Brain pericyte (primary cell): ENCODE data around the gene ERCC6L.

Source experiments
- DNase-seq: peaks from one replicate; pipeline ENCODE4 v3.0.0-alpha.2; 2012; ENCODE audit warnings: low read depth, low spot score

ERCC6L gene, protein sequence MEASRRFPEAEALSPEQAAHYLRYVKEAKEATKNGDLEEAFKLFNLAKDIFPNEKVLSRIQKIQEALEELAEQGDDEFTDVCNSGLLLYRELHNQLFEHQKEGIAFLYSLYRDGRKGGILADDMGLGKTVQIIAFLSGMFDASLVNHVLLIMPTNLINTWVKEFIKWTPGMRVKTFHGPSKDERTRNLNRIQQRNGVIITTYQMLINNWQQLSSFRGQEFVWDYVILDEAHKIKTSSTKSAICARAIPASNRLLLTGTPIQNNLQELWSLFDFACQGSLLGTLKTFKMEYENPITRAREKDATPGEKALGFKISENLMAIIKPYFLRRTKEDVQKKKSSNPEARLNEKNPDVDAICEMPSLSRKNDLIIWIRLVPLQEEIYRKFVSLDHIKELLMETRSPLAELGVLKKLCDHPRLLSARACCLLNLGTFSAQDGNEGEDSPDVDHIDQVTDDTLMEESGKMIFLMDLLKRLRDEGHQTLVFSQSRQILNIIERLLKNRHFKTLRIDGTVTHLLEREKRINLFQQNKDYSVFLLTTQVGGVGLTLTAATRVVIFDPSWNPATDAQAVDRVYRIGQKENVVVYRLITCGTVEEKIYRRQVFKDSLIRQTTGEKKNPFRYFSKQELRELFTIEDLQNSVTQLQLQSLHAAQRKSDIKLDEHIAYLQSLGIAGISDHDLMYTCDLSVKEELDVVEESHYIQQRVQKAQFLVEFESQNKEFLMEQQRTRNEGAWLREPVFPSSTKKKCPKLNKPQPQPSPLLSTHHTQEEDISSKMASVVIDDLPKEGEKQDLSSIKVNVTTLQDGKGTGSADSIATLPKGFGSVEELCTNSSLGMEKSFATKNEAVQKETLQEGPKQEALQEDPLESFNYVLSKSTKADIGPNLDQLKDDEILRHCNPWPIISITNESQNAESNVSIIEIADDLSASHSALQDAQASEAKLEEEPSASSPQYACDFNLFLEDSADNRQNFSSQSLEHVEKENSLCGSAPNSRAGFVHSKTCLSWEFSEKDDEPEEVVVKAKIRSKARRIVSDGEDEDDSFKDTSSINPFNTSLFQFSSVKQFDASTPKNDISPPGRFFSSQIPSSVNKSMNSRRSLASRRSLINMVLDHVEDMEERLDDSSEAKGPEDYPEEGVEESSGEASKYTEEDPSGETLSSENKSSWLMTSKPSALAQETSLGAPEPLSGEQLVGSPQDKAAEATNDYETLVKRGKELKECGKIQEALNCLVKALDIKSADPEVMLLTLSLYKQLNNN

DNA sequence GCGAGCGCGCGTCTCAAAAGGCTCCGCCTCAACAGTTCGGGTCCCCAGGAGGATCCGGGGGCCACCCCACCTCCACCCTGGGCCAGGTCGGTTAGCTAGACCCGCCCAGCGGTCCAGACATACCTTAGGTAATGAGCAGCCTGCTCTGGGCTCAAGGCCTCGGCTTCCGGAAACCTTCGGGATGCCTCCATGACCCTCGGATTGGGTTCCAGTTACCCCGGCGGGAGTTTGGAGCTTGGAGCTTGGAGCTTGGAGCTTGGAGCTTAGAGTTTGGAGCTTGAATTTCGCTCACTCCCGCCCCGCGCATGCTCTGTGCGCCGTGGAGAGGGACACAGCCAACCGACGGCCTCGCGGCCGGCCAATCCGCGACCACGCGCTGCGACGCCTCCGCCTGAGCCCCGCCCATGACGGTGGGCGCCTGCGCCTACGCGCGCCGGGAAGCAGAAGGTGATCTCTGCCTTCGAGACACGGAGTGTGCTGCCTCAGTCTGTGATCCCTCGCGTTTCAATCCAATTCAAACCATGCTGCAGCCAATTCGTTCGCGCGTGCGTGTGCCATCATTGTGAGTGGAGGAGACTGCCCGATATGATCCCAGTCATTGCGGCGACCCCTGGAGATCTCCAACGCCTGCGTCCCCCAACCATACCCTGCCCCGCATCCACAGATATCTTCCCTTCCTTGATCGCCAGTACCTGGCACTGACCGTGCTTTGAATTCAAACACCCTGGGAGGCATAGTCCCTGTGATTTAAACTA is at the start of gene ERCC6L:
TSS of gene ERCC6L (minus strand) at position 307 of the 755 bp plus-strand sequence. CDS start at position 191, 116 bp downstream.
- peak; percentile 72 for DNase-seq

DNA sequence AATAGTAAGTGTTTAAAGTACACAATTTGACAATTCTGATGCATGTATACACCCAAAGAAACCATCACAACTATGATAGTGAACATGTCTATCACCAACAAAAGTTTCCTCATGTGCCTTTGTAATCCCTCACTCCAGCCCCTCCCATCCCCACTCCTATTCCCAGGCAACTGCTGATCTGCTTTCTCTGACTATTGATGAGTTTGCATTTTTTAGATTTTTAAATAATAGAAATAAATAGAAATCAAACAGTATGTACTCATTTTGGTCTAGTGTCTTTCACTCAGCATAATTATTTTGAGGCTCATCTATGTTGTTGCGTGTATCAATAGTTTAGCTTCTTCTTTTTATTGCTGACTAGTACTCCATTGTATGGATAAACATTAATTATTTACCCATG is 43.5 kb upstream of the ERCC6L start:
- no peak for DNase-seq

DNA sequence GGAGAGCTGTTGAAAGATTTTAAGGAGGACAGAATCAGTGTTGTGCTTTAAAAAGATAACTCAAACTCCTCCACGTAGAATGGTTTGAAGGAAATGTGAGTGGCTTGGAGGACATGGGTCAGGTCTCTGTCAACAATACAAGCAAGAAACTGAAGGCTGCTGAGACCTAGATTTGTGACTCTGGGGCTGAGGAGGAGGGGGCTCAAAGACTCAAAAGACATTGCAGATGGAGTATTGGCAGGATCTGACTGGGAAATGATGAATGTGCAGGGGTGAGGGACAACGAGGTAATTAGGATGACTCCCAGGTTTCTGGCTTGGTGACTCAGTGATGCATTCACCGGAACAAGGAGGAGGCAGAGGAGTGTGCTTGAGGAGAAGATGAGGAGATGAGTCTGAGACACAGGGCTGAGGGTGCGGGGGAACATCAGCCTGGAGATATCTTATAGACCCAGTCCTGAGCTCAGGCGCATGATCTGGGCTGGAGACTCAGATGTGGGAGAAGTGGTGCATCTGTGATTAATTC is 41.6 kb upstream of the ERCC6L start:
- no peak for DNase-seq

DNA sequence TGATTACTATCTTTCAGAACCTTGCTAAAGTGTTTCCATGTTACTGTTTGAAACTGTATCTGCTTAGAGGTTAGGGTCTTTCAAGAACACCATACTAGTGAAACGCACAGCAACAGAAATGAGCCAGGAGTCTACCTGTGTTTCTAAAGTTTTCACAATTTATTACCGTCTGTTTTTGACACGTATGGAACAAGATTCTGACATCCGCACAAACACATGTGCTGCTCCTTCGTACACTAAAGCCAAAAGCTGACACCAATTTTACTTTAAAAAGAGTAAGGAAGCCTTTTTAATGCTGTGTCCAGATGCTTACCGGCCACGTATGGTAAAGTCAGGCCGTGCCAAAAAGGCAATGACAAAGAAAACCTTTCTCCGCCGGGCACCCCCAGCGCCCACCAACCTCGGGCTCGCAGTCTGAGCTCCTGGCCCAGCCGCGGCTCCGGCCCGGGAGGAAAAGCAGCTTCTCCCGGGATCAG is 37.7 kb upstream of the ERCC6L start:
- DNase-seq: no peak

DNA sequence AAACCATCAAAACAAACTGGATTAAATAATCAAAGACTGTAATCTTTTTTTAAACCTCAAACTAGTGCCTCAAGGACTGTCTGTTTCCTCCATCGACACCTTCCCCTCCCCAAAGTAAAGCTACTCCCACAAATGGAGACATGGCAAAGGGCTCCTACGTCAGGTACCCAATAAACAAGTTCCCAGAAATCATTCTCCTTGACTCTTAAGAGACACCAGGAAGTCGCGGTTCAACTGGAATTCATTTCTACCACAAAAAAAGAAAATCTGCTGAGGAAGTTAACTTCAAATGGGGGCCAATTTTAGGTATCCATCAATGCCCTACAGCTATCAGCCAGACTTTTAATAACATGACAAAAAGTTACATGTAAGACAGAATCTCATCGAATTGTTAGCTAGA is 35.7 kb upstream of the ERCC6L start:
- no peak for DNase-seq

DNA sequence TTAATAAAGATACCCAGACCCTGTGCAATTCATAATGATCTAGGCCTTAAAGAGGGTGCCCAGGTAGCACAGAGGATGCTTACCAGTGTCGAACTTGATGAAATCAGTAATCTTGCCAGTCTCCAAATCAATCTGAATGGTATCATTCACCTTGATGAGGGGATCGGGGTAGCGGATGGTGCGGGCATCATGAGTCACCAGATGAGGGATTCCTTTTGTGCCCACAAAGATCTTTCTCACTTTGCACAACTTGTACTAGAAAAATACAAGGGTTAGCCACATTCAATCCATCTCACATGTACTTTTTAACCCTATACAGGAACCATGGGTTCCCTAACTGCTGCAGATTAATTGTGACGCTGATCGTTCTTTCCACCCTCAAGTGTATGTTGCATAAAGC is 34.9 kb upstream of the ERCC6L start:
- DNase-seq: no peak

DNA sequence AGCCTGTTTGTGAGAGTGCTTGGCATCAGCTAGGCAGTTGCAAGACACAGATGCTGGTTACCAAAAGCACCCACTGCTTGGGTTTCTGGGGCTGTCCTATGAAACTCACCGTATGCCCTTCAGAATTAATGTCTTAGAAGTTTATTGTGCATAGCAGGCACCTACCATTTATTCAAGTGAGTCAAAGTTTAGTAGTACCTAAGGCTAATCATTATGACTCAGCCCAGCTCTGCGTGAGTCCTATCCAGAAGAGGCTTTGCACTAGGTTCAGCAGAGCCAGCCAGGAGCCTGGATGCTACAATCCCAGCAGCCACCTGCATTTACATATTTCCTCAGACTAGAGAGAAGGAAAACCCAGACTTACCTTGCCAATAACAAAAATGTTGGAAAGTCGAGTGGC is 34.0 kb upstream of the ERCC6L start:
- no peak for DNase-seq

DNA sequence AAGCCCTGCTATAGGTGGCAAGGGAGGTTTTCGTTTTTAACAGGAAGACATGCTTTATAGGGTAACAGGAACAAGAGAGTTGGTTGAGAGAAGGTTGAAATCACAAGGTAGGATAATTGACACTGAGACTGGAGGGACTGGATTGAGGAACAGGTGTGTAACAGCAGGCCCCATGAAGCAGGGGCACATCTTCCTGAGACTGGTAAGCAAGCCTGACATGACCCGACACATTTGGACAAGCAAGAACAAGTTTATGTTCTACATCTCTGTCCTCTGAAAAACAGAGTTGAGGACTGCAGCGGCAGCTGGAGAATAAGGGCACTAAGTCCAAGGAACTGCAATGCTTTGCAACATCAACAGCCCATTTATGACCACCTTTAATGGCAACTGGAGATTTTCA is 33.0 kb upstream of the ERCC6L start:
- no peak for DNase-seq

DNA sequence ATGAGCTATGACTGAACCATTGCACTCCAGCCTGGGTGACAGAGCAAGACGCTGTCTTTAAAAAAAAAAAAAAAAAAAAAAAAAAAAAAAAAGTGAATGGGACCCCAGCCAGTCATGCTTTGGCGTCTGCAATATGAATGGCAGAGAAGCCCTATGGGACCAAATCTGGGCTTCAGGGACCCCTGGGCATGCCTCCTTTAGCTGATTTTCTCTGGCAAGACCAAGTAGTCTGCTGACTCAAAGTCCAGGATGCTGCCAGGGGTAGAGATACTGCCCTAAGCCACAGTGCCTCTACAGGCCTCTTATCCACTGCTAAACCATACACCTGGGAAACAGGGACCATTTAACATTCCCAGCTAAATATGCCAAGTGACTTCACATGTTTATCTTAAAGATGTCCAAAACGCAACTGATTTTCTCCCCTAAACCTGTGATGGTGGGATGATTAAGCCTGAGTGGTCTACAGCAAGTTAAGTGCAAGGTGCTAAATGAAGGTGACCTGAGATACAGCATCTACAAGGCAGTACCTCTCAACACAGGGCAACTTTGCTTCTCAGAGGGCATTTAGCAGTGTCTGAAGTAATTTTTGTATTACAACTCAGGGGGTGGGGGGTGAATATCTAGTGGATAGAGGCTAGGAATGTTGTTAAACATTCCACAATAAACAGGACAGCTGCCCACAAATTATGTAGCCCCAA is 32.4 kb upstream of the ERCC6L start:
- DNase-seq: no peak

DNA sequence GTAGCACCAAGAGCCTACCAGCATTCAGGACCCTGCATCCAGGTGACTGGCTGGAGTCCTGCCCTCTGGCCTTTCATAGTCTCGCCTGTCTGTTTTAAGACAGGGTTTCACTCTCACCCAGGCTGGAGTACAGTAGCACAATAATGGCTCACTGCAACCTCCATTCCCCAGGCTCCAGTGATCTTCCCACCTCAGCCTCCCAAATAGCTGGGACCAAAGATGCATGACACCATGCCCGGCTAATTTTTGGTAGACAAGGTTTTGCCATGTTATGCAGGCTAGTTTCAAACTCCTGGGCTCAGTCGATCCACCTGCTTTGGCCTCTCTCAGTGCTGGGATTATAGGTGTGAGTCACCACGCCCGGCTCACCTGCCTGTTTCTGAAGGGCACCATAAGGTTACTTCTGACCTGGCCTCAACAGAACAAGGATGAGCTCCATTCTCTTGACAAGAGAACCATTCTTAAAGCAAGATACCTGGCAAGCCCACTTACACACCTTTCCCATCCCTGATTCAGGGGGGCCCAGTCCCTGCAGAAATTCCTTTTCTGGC is 31.6 kb upstream of the ERCC6L start:
- no peak for DNase-seq

DNA sequence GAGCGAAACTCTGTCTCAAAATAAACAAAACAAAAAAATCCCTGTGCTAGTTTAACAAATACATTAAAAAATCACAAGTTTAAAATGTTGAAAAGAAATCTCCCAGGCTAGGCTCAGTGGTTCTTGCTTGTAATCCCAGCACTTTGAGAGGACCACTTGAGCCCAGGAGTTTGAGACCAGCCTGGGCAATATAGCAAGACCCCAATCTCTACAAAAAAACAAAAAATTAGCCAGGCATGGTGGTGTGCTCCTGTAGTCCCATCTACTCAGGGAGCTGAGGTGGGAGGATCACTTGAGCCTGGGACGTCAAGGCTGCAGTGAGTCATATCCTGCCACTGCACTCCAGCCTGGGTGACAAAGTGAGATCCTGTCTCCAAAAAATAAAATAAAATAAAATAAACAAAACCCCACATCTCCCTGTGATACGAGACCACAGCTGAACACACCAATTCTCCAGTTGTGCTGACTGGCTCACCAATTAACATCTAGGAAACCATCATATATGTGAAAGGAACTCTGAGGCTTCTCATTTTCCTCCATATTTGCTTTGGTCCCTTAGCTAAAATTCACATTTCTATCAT is 30.9 kb upstream of the ERCC6L start:
- no peak for DNase-seq

DNA sequence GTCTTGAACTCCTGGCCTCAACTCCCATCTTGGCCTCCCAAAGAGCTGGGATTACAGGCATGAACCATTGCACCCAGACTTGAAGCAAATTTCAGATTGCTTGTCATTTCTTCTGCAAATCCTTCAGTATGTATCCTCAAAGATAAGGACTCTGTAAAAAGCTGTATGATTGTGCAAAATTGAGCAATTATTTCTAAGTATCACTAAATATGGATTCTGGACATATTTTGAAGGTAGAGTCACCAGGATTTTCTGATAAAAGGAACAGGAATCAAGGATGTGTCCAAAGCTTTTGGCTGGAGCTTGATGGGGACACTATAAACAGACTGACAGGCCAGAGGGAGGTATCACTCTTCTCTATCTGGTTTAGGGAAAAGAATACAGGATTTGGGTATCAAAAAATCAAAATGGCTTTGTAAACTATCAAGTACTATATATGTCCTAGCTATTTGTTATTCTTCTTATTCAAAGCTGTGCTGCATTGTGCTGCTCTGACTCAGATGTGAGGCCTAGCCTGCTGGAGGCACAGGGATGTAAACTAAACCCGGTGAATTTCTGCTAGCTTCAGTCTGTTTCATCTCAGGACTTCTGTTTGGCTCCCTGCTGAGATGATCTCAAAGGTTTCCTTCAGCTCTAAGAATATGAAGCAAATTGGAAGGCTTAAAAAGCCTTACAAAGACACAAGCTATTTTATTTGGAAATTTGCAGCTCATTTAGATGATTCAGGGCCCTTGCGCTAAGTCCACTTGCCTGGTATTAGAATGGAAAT is 30.0 kb upstream of the ERCC6L start:
- peak; percentile 68 for DNase-seq

DNA sequence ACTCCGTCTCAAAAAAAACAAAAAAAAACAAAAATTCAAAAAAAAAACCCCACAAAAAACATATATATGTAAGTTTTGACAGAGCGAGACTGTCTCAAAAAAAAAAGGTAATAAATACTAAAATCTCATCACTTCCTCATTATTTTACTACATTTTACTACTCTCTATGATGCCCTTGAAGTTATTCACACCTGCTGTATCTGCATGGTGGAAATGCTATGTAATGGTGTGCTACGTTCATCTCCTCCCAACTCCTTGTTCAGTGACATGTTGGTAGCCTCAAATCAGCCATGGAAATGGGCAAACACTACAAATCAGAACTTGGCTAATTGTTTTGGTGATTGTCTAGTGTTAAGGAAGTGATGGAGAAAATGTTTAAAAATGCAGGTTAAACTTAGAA is 26.4 kb upstream of the ERCC6L start:
- DNase-seq: no peak

DNA sequence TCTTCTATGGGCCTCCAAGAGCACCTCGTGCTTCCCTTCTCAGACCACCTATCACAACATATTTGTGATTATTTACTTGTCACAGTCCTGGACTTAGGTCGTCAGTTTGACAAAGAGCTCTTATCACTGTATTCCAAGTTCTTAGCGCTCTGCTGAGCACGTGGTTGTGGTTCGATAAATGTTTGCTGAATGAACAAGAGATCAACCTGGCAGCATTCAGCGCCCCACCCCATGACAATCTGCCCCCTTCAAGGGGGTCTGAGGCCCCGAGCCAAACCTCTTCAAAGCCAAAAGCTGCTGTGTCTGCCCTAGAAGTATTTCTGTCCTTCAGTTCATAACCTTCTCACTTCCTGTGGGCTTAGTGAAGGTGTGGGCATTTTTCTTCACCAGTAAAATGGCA is 23.2 kb upstream of the ERCC6L start:
- DNase-seq: no peak

DNA sequence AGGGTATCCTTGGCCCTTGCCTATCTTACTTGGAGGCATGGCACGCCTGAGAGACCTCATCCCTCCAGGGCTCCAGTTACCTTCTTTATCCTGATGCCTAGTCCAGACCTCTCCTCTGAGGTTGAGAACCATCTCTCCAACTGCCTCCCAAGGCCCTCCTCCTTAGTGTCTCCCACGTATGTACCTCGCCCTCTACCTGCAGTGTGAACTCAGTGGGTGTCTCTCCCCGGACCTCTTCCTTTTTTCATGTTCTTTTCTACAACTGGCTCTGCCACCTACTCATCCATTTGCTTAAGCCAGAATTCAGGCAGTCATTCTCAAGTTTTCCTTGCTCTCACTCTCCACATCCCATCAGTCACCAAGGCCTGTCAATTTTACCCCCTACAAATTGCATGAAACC is 21.6 kb upstream of the ERCC6L start:
- no peak for DNase-seq

DNA sequence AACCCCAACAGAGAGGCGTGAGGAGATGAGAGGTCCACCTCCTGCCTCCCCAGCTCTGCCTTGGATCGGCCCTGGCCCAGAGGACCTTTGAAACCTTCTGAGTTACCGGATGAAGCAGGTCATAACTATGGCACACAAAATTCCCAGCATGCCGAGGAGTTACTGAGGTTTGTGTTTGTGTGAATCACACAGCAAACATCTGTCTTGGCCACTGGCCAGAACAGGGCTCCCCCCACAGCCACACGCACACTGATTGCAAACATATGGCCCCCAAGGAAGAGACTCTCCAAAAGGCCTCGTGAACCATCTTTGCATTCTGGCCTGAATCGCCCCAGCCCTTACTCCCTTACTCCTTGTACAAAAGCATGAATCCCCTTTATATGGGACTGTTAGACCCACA is 19.3 kb upstream of the ERCC6L start:
- DNase-seq: no peak

DNA sequence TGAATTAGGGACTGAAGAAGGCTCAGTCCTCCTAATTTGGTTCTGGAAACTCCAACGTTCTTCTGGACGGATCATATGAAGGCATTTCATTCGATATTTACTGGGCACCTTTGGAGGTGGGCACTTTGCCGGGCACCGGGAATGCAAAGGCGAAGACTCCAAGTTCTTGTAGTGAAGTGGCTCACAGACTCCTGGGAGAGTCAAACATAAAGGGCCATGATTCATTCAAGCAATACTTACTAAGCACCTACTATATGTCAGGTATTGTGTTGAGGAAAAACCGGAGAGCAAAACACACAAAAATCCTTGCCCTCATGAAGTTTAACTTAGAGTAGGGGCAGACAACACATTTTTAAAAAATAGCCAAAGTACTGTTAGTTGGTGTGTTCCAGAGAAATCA is 17.0 kb upstream of the ERCC6L start:
- DNase-seq: no peak

DNA sequence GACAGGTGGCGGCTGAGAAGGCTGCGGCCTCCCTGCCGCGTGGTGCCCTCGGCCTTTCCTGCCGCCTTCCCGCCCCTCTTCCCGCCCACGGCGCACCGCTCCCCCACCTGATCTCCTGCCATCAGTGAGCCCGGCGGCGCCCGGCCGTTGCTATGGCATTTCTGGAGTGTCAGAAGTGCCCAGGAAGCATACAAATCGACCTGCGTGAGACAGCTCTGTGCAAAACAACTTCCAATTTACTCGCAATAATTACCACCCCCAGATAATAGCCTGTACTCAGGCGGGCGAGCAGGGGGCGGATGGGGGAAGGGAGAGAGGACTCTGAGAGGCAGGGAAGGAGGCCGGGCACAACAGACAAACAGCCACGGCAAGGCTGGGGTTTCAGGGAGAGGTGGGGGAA is 16.6 kb upstream of the ERCC6L start:
- no peak for DNase-seq

DNA sequence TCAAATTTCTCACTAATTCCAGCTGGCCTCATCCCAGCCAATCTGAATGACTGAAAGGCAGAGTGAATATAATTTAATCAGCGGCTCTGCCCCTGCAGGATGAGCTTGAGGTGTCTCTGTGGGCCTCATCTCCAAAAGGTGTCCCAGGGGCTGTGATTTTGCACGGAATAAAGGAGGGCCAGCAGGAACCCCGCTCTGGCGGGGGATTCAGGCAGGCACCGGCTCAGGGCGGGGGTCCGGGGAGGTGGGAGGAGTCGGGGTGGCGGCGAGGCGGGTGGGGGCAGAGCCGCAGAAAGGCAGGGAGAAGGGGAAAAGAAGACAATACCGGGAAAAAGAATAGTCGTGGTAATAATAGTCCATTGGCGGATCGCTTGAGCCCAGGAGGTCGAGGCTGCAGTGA is 16.0 kb upstream of the ERCC6L start:
- DNase-seq: no peak
